Measurements from ENCODE around the gene SH2D6. TPM values are rescaled to one million over a fixed set of nuclear protein-coding genes. Genes with fewer than 3 reads are reported as not detected.

The SH2D6 gene
- total and polyA plus RNA-seq, 9 of the 15 experiments (the other 6 are each of a cell fraction or from before 2014, with no cell fraction given), result 0.07 to 0.76 (median 0.33) TPM; not detected in 2

DNA sequence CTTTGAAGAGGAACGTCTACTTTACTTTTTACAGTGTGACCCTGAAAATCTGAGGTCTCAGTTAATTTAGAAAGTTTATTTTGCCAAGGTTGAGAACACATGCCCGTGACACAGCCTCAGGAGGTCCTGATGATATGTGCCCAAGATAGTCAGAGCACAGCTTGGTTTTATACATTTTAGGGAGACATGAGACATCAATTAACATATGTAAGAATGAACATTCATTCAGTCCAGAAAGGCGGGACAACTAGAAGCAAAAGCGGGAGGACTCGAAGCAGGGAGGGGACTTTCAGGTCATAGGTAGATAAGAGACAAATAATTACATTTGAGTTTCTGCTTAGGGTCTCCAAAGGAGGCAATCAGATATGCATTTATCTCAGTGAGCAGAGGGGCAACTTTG is 40.3 kb upstream of the SH2D6 start:
- WGBS (ENCODE audit: insufficient coverage, low coverage, missing lambda C conversion rate), result 55% methylated on average over 5 of the region's 5 CpGs
- H3K9ac ChIP-seq (ENCODE audit: insufficient read depth in 1 of 2, low read depth in 2 of 2, low read length in 2 of 2), result no peak overlapping the region
- intact Hi-C loops (cut with micrococcal nuclease) (no loop called here), in situ Hi-C loops (cut with MboI) (no loop called here)
- no peak for FAIRE-seq
- no peak overlapping the region for H3K27ac ChIP-seq (ENCODE audit: extremely low read depth, low read depth, low read length)
- DNase-seq (ENCODE audit: extremely low read depth in 1 of 4, low spot score in 3 of 4), result no peak
- peaks cover 7% of the 10 kb centered on the region; the same call in 1 of the 3 replicates for H3K36me3 ChIP-seq (ENCODE audit: control insufficient read depth, insufficient read depth, low read length)
- TF ChIP-seq ZNF707 (CRISPR knock-in tag; conservative IDR thresholded peaks at IDR 0.05) (no peak), ZNF764 (CRISPR knock-in tag; IDR thresholded peaks at IDR 0.05; ENCODE audit: low read depth) (no peak), BRF1 (IDR thresholded peaks at IDR 0.05; ENCODE audit: borderline replicate concordance, extremely low read depth, insufficient read length) (no peak), SRSF7 (optimal IDR thresholded peaks at IDR 0.05; ENCODE audit: low read depth, low read length) (no peak), MEF2D (tag; conservative IDR thresholded peaks at IDR 0.05; ENCODE audit: low read depth) (no peak), HNRNPH1 (optimal IDR thresholded peaks at IDR 0.05; ENCODE audit: low read depth, low read length) (no peak), EHMT2 (IDR thresholded peaks at IDR 0.05) (no peak), ZNF79 (CRISPR knock-in tag; IDR thresholded peaks at IDR 0.05; ENCODE audit: low read depth) (no peak), MYNN (IDR thresholded peaks at IDR 0.05) (no peak), MYNN (CRISPR knock-in tag; IDR thresholded peaks at IDR 0.05) (no peak), U2AF2 (optimal IDR thresholded peaks at IDR 0.05; ENCODE audit: low read depth, low read length) (no peak), HNRNPUL1 (IDR thresholded peaks at IDR 0.05; ENCODE audit: low read length) (no peak), SPI1 (IDR thresholded peaks at IDR 0.05; ENCODE audit: borderline replicate concordance, low read depth, low read length) (no peak)
- TF ChIP-seq, protein P1, sequence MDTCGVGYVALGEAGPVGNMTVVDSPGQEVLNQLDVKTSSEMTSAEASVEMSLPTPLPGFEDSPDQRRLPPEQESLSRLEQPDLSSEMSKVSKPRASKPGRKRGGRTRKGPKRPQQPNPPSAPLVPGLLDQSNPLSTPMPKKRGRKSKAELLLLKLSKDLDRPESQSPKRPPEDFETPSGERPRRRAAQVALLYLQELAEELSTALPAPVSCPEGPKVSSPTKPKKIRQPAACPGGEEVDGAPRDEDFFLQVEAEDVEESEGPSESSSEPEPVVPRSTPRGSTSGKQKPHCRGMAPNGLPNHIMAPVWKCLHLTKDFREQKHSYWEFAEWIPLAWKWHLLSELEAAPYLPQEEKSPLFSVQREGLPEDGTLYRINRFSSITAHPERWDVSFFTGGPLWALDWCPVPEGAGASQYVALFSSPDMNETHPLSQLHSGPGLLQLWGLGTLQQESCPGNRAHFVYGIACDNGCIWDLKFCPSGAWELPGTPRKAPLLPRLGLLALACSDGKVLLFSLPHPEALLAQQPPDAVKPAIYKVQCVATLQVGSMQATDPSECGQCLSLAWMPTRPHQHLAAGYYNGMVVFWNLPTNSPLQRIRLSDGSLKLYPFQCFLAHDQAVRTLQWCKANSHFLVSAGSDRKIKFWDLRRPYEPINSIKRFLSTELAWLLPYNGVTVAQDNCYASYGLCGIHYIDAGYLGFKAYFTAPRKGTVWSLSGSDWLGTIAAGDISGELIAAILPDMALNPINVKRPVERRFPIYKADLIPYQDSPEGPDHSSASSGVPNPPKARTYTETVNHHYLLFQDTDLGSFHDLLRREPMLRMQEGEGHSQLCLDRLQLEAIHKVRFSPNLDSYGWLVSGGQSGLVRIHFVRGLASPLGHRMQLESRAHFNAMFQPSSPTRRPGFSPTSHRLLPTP (IDR thresholded peaks at IDR 0.05; ENCODE audit: borderline replicate concordance, extremely low read depth, insufficient read length), result no peak
- POLR2A ChIA-PET, result no interaction called here
- no peak overlapping the region for H2AFZ ChIP-seq (ENCODE audit: low read depth, low read length)
- H3K9me3 ChIP-seq (replicated peaks; ENCODE audit: control insufficient read depth, insufficient read depth, low read depth, low read length), result peaks cover 2% of the 10 kb centered on the region; the same call in 1 of the 2 replicates
- no peak overlapping the region for H3K4me2 ChIP-seq (ENCODE audit: insufficient read depth, low read length)
- H3K4me1 ChIP-seq (replicated peaks in 1 of 2; ENCODE audit: control insufficient read depth in 2 of 2, insufficient read depth in 2 of 2, low read length in 2 of 2), result no peaks in the 10 kb centered on the region; a peak in 1 of 5 replicates
- no peaks in the 10 kb centered on the region for H3K9me1 ChIP-seq (ENCODE audit: control insufficient read depth, insufficient read depth, low read length)
- no peaks in the 10 kb centered on the region for H3K27me3 ChIP-seq (ENCODE audit: control insufficient read depth in 2 of 2, insufficient read depth in 2 of 2, low read length in 2 of 2)
- no peaks in the 10 kb centered on the region for H3K79me2 ChIP-seq (ENCODE audit: control insufficient read depth, insufficient read depth, low read length)
- no peak overlapping the region for H3K4me3 ChIP-seq
- no TSS peak for BruUV-seq (replicated peaks)
- ATAC-seq, result no peak
- CTCF ChIA-PET (ENCODE audit: low intra/inter-chr PET ratio), result no interaction called here
- H4K20me1 ChIP-seq (replicated peaks; ENCODE audit: control insufficient read depth, insufficient read depth, low read length), result no peaks in the 10 kb centered on the region

All from K562 (cell line).